Measurements from ENCODE around the gene PPP2R3C.

DNA sequence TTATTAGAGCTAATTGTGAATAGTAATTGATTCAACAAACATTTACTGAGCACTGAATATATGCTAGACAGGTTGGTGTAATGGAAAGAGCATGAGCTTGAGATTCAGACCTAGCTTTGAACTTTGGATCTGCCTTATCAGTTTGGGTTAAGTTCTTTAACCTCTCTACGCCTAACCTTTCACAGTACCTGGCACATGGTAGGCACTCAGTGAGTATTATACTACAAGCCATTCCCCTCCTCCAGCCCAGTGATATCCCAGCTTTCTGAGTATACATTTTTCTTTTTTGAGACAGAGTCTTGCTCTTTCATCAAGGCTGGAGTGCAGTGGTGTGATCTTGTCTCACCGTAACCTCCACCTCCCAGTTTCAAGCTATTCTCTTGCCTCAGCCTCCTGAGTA is 43.7 kb downstream of the PPP2R3C start:
- TF ChIP-seq CTCF (IDR thresholded peaks at IDR 0.05) (no peak), ZFX (IDR thresholded peaks at IDR 0.05; ENCODE audit: borderline replicate concordance) (no peak)
